A549 (cell line): Measurements from ENCODE around the gene PCDH9.

Experiments
- CHD2 ChIP-seq: fragments of 150-350 bp; IDR thresholded peaks from 2 replicates; pipeline ENCODE4 v1.6.1; 2014; ENCODE audit warnings: low read length; ENCODE audit not compliant: partially characterized antibody
- FOSL2 ChIP-seq, 2 experiments: fragments of 450-650 bp in 1 of 2; fragments of >200 bp in 1 of 2; sonication (Bioruptor Twin) in 1 of 2; formaldehyde crosslinking; IDR thresholded peaks; 2 replicates each; pipeline versions ENCODE4 v1.5.0 to v1.6.1; 2016 to 2020; ENCODE audit warnings: mild to moderate bottlenecking in 1 of 2, moderate library complexity in 1 of 2
- HEYL ChIP-seq: fragments of 250-450 bp; sonication (Bioruptor Pico); IDR thresholded peaks from 2 replicates; pipeline ENCODE4 v1.8.0; 2021; ENCODE audit warnings: mild to moderate bottlenecking, moderate library complexity
- JUNB ChIP-seq: fragments of >200 bp; sonication (Bioruptor Twin); formaldehyde crosslinking; IDR thresholded peaks from 2 replicates; pipeline ENCODE4 v1.6.1; 2016
- POLR2A ChIP-seq: IDR thresholded peaks from 2 replicates; pipeline ENCODE4 v1.6.1; 2012; ENCODE audit warnings: mild to moderate bottlenecking, low read length
- POLR2AphosphoS2 ChIP-seq: conservative IDR thresholded peaks from 2 replicates; pipeline ENCODE4 v1.6.1; 2012; ENCODE audit warnings: low read length, improper control_type of control experiment, inconsistent platforms
- RCOR1 ChIP-seq: fragments of 150-350 bp; IDR thresholded peaks from 2 replicates; pipeline ENCODE4 v1.6.1; 2014; ENCODE audit warnings: antibody characterized with exemption, low read length, low read depth
- TF ChIP-seq, protein P1 (sequence below): fragments of >200 bp; sonication (Bioruptor Twin); formaldehyde crosslinking; IDR thresholded peaks from 3 replicates; pipeline ENCODE4 v1.5.1; 2016
- TF ChIP-seq, protein P2 (sequence below): fragments of 250-450 bp; sonication (Bioruptor Pico); IDR thresholded peaks from 2 replicates; pipeline ENCODE4 v1.5.0; 2021; ENCODE audit warnings: mild to moderate bottlenecking, moderate library complexity, borderline replicate concordance
- TF ChIP-seq, protein P3 (sequence below): IDR thresholded peaks from 2 replicates; pipeline ENCODE4 v1.6.1; 2012; ENCODE audit warnings: low read depth, borderline replicate concordance
- TF ChIP-seq, protein P4 (sequence below): fragments of >200 bp; sonication (Bioruptor Twin); formaldehyde crosslinking; IDR thresholded peaks from 3 replicates; pipeline ENCODE4 v1.6.1; 2016

DNA sequence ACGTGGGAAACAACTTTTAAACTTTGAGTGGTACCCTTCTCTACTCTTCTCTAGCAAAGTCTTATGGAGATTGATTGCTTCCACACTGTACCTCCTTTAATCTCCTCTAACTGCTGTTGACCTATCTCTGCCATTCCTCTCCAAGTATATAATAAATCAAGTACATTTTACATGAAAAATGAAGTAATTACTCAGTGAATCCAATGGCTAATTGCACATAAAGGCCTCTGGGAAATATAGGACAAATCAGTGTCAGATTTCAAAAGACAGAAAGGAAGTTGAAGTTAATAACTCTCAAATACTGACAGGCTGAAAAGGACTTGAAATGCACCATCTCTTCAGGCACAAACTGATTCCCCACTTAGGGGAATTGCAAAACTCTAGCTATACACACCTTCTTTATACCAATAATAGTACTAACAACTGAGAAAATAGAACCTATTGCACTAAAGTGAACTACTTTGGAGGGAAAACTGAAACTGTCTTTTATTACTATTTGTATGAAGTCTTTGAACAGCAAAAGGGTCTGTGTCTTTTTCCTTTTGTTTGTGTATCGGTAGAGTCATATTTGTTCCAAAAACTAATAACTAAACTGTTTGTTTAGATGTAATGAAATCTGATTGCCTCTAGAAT lies 701.1 kb downstream of the PCDH9 start:
- TF ChIP-seq, protein P1, sequence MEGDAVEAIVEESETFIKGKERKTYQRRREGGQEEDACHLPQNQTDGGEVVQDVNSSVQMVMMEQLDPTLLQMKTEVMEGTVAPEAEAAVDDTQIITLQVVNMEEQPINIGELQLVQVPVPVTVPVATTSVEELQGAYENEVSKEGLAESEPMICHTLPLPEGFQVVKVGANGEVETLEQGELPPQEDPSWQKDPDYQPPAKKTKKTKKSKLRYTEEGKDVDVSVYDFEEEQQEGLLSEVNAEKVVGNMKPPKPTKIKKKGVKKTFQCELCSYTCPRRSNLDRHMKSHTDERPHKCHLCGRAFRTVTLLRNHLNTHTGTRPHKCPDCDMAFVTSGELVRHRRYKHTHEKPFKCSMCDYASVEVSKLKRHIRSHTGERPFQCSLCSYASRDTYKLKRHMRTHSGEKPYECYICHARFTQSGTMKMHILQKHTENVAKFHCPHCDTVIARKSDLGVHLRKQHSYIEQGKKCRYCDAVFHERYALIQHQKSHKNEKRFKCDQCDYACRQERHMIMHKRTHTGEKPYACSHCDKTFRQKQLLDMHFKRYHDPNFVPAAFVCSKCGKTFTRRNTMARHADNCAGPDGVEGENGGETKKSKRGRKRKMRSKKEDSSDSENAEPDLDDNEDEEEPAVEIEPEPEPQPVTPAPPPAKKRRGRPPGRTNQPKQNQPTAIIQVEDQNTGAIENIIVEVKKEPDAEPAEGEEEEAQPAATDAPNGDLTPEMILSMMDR = no peak
- TF ChIP-seq JUNB = no peak
- TF ChIP-seq POLR2A = no peak
- TF ChIP-seq, protein P2, sequence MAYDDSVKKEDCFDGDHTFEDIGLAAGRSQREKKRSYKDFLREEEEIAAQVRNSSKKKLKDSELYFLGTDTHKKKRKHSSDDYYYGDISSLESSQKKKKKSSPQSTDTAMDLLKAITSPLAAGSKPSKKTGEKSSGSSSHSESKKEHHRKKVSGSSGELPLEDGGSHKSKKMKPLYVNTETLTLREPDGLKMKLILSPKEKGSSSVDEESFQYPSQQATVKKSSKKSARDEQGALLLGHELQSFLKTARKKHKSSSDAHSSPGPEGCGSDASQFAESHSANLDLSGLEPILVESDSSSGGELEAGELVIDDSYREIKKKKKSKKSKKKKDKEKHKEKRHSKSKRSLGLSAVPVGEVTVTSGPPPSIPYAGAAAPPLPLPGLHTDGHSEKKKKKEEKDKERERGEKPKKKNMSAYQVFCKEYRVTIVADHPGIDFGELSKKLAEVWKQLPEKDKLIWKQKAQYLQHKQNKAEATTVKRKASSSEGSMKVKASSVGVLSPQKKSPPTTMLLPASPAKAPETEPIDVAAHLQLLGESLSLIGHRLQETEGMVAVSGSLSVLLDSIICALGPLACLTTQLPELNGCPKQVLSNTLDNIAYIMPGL (CRISPR knock-in tag) = no peak
- TF ChIP-seq POLR2AphosphoS2 = no peak
- TF ChIP-seq, protein P3, sequence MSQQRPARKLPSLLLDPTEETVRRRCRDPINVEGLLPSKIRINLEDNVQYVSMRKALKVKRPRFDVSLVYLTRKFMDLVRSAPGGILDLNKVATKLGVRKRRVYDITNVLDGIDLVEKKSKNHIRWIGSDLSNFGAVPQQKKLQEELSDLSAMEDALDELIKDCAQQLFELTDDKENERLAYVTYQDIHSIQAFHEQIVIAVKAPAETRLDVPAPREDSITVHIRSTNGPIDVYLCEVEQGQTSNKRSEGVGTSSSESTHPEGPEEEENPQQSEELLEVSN = no peak
- no peak for TF ChIP-seq CHD2
- TF ChIP-seq HEYL (CRISPR knock-in tag) = no peak
- TF ChIP-seq, protein P4, sequence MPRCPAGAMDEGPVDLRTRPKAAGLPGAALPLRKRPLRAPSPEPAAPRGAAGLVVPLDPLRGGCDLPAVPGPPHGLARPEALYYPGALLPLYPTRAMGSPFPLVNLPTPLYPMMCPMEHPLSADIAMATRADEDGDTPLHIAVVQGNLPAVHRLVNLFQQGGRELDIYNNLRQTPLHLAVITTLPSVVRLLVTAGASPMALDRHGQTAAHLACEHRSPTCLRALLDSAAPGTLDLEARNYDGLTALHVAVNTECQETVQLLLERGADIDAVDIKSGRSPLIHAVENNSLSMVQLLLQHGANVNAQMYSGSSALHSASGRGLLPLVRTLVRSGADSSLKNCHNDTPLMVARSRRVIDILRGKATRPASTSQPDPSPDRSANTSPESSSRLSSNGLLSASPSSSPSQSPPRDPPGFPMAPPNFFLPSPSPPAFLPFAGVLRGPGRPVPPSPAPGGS = no peak
- TF ChIP-seq RCOR1 = no peak
- TF ChIP-seq FOSL2 (IDR thresholded peaks at IDR 0.05) = no peak
- TF ChIP-seq FOSL2 (CRISPR knock-in tag; IDR thresholded peaks at IDR 0.05) = no peak
